PFSK-1 (cell line): ENCODE data around the gene TAF4B.

ENCODE experiments used
- FOXP2 ChIP-seq: optimal IDR thresholded peaks from 2 replicates; pipeline ENCODE3; 2011; ENCODE audit warnings: borderline replicate concordance, control low read depth, inconsistent platforms; ENCODE audit not compliant: insufficient read depth; ENCODE audit errors: extremely low read length, extremely low read depth
- POLR2AphosphoS5 ChIP-seq: IDR thresholded peaks from 2 replicates; pipeline ENCODE4 v1.6.1; 2012; ENCODE audit warnings: low read depth, mild to moderate bottlenecking, control low read depth, low read length, moderate library complexity
- SIN3A ChIP-seq: IDR thresholded peaks from 2 replicates; pipeline ENCODE4 v1.6.1; 2012; ENCODE audit warnings: mild to moderate bottlenecking, low read length, moderate library complexity, borderline replicate concordance; ENCODE audit not compliant: insufficient read depth
- TAF1 ChIP-seq: IDR thresholded peaks from 2 replicates; pipeline ENCODE4 v1.6.1; 2012; ENCODE audit warnings: low read length, control low read depth, borderline replicate concordance; ENCODE audit not compliant: insufficient read depth
- TF ChIP-seq, protein P1 (sequence below), 2 experiments: IDR thresholded peaks; 2 replicates each; pipeline versions ENCODE4 v1.6.1 to v1.8.0; 2011 to 2012; ENCODE audit warnings: low read depth in 2 of 2, low read length in 2 of 2, control low read depth in 1 of 2, inconsistent platforms in 1 of 2, mild to moderate bottlenecking in 1 of 2, moderate library complexity in 1 of 2; ENCODE audit not compliant: insufficient read depth in 1 of 2

The TAF4B gene

DNA sequence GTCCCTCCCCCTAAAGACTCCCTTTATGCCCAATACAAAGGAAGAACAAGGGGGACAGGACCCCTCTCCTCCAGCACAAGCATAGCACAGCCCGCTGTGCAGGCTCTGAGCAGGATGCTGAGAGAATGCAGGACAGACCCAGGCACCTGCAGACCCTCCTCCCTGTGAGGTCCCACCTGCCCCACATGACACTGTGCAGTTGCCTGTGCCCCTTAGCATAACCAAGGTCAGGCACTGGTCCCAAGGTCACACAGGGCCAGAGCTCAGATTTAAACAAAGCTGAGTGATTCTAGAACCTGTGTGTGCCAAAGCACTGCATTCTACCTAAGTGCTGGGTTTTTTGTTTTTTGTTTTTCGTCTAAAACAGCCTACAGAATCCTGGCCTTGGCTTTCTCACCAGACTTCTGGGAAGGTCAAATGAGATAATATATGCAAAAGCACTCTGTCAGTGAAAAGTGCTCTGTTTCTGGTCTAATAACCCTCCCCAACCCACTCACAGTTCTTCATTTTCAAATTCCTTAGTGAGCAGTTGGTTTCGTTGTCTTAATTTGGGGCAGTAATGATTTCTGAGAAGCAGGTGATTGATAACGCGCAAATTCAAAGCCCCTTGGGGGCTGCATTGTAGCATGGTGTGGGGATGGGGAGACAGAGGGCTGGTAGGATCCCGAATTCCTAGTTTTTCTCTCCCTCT lies 196.4 kb downstream of the TAF4B start:
- no peak for TF ChIP-seq SIN3A
- TF ChIP-seq, protein P1, sequence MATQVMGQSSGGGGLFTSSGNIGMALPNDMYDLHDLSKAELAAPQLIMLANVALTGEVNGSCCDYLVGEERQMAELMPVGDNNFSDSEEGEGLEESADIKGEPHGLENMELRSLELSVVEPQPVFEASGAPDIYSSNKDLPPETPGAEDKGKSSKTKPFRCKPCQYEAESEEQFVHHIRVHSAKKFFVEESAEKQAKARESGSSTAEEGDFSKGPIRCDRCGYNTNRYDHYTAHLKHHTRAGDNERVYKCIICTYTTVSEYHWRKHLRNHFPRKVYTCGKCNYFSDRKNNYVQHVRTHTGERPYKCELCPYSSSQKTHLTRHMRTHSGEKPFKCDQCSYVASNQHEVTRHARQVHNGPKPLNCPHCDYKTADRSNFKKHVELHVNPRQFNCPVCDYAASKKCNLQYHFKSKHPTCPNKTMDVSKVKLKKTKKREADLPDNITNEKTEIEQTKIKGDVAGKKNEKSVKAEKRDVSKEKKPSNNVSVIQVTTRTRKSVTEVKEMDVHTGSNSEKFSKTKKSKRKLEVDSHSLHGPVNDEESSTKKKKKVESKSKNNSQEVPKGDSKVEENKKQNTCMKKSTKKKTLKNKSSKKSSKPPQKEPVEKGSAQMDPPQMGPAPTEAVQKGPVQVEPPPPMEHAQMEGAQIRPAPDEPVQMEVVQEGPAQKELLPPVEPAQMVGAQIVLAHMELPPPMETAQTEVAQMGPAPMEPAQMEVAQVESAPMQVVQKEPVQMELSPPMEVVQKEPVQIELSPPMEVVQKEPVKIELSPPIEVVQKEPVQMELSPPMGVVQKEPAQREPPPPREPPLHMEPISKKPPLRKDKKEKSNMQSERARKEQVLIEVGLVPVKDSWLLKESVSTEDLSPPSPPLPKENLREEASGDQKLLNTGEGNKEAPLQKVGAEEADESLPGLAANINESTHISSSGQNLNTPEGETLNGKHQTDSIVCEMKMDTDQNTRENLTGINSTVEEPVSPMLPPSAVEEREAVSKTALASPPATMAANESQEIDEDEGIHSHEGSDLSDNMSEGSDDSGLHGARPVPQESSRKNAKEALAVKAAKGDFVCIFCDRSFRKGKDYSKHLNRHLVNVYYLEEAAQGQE (IDR thresholded peaks at IDR 0.05; ENCODE audit: insufficient read depth in 1 of 2, low read depth in 2 of 2, low read length in 2 of 2): no peak
- TF ChIP-seq POLR2AphosphoS5: no peak
- TF ChIP-seq FOXP2: no peak
- no peak for TF ChIP-seq TAF1

DNA sequence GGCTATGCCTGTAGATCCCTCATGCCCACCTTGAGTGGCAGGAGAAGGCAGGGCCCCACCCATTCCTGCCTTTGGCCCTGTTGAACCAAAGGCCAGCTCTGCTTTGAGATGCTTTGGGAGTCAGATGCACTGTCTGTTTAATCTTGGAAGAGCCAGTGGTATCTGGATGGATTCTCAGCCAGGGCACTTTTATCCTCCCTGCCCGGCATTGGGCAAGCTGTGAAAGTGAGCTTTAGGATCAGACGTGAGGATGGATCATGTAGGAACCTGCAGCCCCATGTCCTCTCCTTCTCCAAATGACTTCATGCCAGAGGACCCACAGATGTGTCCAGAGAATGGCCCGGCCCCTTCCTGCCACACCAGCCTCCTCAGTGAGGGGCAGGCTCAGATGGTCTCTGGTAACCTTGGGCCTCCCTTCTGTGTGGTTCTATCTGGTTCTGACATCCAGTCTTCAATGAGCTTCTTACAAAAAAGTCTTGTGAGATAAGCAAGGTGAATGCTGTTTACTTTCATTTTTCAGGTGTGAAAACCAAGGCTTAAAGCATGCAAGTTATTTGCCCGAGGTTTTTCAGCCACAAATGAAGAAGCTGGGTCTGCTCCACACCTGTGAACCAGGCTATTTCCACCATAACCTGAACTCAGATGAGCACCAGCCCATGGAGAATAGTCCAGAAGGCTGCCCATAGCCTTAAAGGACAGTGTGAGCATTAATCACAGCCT lies 198.3 kb downstream of the TAF4B start:
- TF ChIP-seq TAF1: no peak
- no peak for TF ChIP-seq FOXP2
- no peak for TF ChIP-seq POLR2AphosphoS5
- TF ChIP-seq, protein P1 (IDR thresholded peaks at IDR 0.05; ENCODE audit: insufficient read depth in 1 of 2, low read depth in 2 of 2, low read length in 2 of 2): no peak
- no peak for TF ChIP-seq SIN3A

DNA sequence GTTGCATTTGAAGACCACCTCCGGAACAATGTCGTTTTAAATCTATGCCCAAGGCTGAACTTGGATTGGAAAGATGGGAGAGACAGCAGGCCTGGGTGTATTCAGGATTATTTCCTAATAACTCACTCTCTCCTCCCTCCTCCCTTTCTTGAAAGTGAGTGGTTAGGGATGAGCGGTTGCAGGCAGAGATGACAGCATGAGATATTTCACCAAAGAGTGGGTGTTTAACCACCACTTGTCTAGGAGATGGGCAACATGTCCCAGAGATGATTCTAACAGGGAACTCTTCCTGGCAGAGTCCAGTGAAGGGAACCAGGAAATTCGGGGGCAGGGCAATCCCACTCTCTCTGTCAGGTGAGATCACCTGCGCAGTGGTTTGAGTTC lies 198.9 kb downstream of the TAF4B start:
- TF ChIP-seq SIN3A: no peak
- TF ChIP-seq POLR2AphosphoS5: no peak
- TF ChIP-seq, protein P1 (IDR thresholded peaks at IDR 0.05; ENCODE audit: insufficient read depth in 1 of 2, low read depth in 2 of 2, low read length in 2 of 2): no peak
- no peak for TF ChIP-seq TAF1
- TF ChIP-seq FOXP2: no peak

DNA sequence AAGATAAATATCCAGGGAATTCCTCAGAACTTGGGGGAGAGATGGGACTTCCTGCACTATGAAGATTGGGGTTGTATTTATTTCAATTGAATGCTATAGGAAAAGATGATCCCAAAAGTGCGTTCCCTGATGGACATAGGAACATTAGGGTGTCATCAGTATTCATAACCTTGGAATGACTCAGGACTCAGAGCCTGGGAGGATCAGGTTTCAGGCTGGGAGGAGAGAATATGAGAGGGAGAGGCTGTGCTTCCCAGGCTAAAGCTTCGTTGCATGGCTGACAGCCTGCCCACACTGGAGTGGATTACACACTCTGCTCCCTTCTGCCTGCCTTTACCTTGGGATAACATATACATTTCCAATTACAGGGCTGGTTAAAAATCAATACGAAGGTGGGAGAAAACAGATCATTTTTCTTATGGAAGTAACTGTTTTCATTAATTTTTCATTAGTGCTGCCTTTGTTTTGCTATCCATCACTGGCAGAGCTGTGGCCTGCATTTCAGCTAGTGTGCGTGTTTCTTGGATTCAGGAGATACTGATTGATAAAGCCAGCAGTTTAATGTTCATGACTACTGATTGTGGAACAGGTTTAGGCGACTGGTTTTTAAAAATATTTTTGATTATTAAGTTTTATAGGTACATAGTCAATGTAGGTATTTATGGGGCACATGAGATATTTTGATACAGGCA lies 203.4 kb downstream of the TAF4B start:
- TF ChIP-seq TAF1: no peak
- TF ChIP-seq FOXP2: no peak
- no peak for TF ChIP-seq SIN3A
- TF ChIP-seq, protein P1 (IDR thresholded peaks at IDR 0.05; ENCODE audit: insufficient read depth in 1 of 2, low read depth in 2 of 2, low read length in 2 of 2): no peak
- TF ChIP-seq POLR2AphosphoS5: no peak
